ENCODE data around the gene UNC5B.

The UNC5B gene

GRCh38 chr10:71258046-71258445 is 45.7 kb downstream of the UNC5B start:
- Histone ChIP-seq H2BK12ac (ENCODE audit: low read length) (no peak overlapping the region), H2AK5ac (ENCODE audit: low read length) (no peak overlapping the region), H2BK120ac (ENCODE audit: insufficient read depth, low read length, poor library complexity) (no peak overlapping the region), H2AFZ (ENCODE audit: insufficient read depth, low read length, poor library complexity) (no peak overlapping the region), H4K8ac (ENCODE audit: low read depth, low read length) (no peak overlapping the region), H3K27me3 (ENCODE audit: insufficient read depth, low read length) (no peaks in the 10 kb centered on the region), H4K91ac (ENCODE audit: low read depth, low read length) (no peak overlapping the region), H3K79me2 (ENCODE audit: control insufficient read depth, insufficient read depth, low read length, poor library complexity) (peaks cover 12% of the 10 kb centered on the region), H3K14ac (ENCODE audit: low read length) (no peak overlapping the region), H3K36me3 (ENCODE audit: control insufficient read depth in 1 of 2, insufficient read depth in 2 of 2, low read length in 2 of 2) (peaks cover 20 to 25% of the 10 kb centered on the region in 2 experiments), H3K79me1 (ENCODE audit: low read length) (peaks cover 28% of the 10 kb centered on the region), H3K4me2 (ENCODE audit: low read length) (no peak overlapping the region), H2BK5ac (ENCODE audit: low read depth, low read length, poor library complexity) (no peak overlapping the region), H3K4ac (ENCODE audit: low read depth, low read length) (no peak overlapping the region), H3K18ac (ENCODE audit: low read length) (no peak overlapping the region), H3K4me3 (ENCODE audit: low read depth, low read length) (no peak overlapping the region), H3K9ac (ENCODE audit: low read length) (no peak overlapping the region), H3K27ac (ENCODE audit: low read depth, low read length) (no peak overlapping the region), H3K9me3 (ENCODE audit: insufficient read depth, low read depth, low read length) (peaks cover 2% of the 10 kb centered on the region), H3K23ac (ENCODE audit: low read length) (no peak overlapping the region), H4K12ac (ENCODE audit: low read depth, low read length) (no peak overlapping the region), H3K4me1 (ENCODE audit: control insufficient read depth in 1 of 2, insufficient read depth in 2 of 2, low read length in 2 of 2) (peaks cover 42 to 54% of the 10 kb centered on the region in 2 experiments)
- WGBS (ENCODE audit: extremely low coverage, insufficient coverage, insufficient read length), result no CpG with 5 or more reads among the region's 4 CpGs
- DNase-seq, result no peak

GRCh38 chr10:71258446-71259145 is 46.2 kb downstream of the UNC5B start:
- Histone ChIP-seq H4K8ac (ENCODE audit: low read depth, low read length) (no peak overlapping the region), H2BK120ac (ENCODE audit: insufficient read depth, low read length, poor library complexity) (no peak overlapping the region), H3K4me1 (ENCODE audit: control insufficient read depth in 1 of 2, insufficient read depth in 2 of 2, low read length in 2 of 2) (peaks cover 44 to 53% of the 10 kb centered on the region in 2 experiments), H4K91ac (ENCODE audit: low read depth, low read length) (no peak overlapping the region), H4K12ac (ENCODE audit: low read depth, low read length) (no peak overlapping the region), H3K14ac (ENCODE audit: low read length) (no peak overlapping the region), H3K4me2 (ENCODE audit: low read length) (no peak overlapping the region), H3K36me3 (ENCODE audit: control insufficient read depth in 1 of 2, insufficient read depth in 2 of 2, low read length in 2 of 2) (peaks cover 20 to 25% of the 10 kb centered on the region in 2 experiments), H3K79me2 (ENCODE audit: control insufficient read depth, insufficient read depth, low read length, poor library complexity) (peaks cover 12% of the 10 kb centered on the region), H2BK12ac (ENCODE audit: low read length) (no peak overlapping the region), H3K23ac (ENCODE audit: low read length) (no peak overlapping the region), H2AK5ac (ENCODE audit: low read length) (peak overlapping the region; percentile 58), H2AFZ (ENCODE audit: insufficient read depth, low read length, poor library complexity) (no peak overlapping the region), H2BK5ac (ENCODE audit: low read depth, low read length, poor library complexity) (no peak overlapping the region), H3K9me3 (ENCODE audit: insufficient read depth, low read depth, low read length) (no peaks in the 10 kb centered on the region), H3K4me3 (ENCODE audit: low read depth, low read length) (no peak overlapping the region), H3K4ac (ENCODE audit: low read depth, low read length) (peak overlapping the region; percentile 40), H3K18ac (ENCODE audit: low read length) (peak overlapping the region; percentile 59), H3K9ac (ENCODE audit: low read length) (no peak overlapping the region), H3K27ac (ENCODE audit: low read depth, low read length) (no peak overlapping the region), H3K27me3 (ENCODE audit: insufficient read depth, low read length) (no peaks in the 10 kb centered on the region), H3K79me1 (ENCODE audit: low read length) (peaks cover 29% of the 10 kb centered on the region)
- no peak for DNase-seq
- WGBS (ENCODE audit: extremely low coverage, insufficient coverage, insufficient read length), result no CpG with 5 or more reads among the region's 9 CpGs

DNA sequence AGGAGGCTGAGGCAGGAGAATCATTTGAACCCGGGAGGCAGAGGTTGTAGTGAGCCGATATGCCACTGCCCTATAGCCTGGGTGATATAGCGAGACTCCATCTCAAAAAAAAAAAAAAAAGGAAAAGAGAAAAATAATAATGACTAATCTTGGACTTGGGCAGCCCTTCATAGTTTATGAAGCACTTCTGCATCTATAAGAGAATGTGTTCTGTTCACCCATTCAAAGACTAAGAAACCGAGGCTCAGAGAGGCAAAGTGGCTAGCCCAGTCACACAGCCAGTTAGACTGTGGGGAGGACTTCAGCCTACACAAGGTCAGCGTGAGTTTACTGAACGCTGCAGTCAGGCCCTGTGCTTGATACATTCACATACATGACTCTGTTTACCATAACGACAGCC is 46.9 kb downstream of the UNC5B start:
- DNase-seq, result no peak
- peaks cover 29% of the 10 kb centered on the region for H3K79me1 ChIP-seq (ENCODE audit: low read length)
- H2BK5ac ChIP-seq (ENCODE audit: low read depth, low read length, poor library complexity), result no peak overlapping the region
- H2BK12ac ChIP-seq (ENCODE audit: low read length), result peak overlapping the region; percentile 72
- WGBS (ENCODE audit: extremely low coverage, insufficient coverage, insufficient read length), result no CpG with 5 or more reads among the region's 7 CpGs
- no peak overlapping the region for H3K27ac ChIP-seq (ENCODE audit: low read depth, low read length)
- no peaks in the 10 kb centered on the region for H3K9me3 ChIP-seq (ENCODE audit: insufficient read depth, low read depth, low read length)
- H3K4me2 ChIP-seq (ENCODE audit: low read length), result no peak overlapping the region
- H3K9ac ChIP-seq (ENCODE audit: low read length), result no peak overlapping the region
- peaks cover 20 to 25% of the 10 kb centered on the region in 2 experiments for H3K36me3 ChIP-seq (ENCODE audit: control insufficient read depth in 1 of 2, insufficient read depth in 2 of 2, low read length in 2 of 2)
- H2BK120ac ChIP-seq (ENCODE audit: insufficient read depth, low read length, poor library complexity), result peak overlapping the region; percentile 69
- H3K18ac ChIP-seq (ENCODE audit: low read length), result no peak overlapping the region
- peaks cover 12% of the 10 kb centered on the region for H3K79me2 ChIP-seq (ENCODE audit: control insufficient read depth, insufficient read depth, low read length, poor library complexity)
- H4K8ac ChIP-seq (ENCODE audit: low read depth, low read length), result no peak overlapping the region
- no peak overlapping the region for H3K4me3 ChIP-seq (ENCODE audit: low read depth, low read length)
- no peaks in the 10 kb centered on the region for H3K27me3 ChIP-seq (ENCODE audit: insufficient read depth, low read length)
- no peak overlapping the region for H2AK5ac ChIP-seq (ENCODE audit: low read length)
- no peak overlapping the region for H3K23ac ChIP-seq (ENCODE audit: low read length)
- no peak overlapping the region for H3K4ac ChIP-seq (ENCODE audit: low read depth, low read length)
- peak overlapping the region; percentile 16 for H4K91ac ChIP-seq (ENCODE audit: low read depth, low read length)
- no peak overlapping the region for H2AFZ ChIP-seq (ENCODE audit: insufficient read depth, low read length, poor library complexity)
- H4K12ac ChIP-seq (ENCODE audit: low read depth, low read length), result no peak overlapping the region
- no peak overlapping the region for H3K14ac ChIP-seq (ENCODE audit: low read length)
- H3K4me1 ChIP-seq (ENCODE audit: control insufficient read depth in 1 of 2, insufficient read depth in 2 of 2, low read length in 2 of 2), result peaks cover 44 to 57% of the 10 kb centered on the region in 2 experiments

DNA sequence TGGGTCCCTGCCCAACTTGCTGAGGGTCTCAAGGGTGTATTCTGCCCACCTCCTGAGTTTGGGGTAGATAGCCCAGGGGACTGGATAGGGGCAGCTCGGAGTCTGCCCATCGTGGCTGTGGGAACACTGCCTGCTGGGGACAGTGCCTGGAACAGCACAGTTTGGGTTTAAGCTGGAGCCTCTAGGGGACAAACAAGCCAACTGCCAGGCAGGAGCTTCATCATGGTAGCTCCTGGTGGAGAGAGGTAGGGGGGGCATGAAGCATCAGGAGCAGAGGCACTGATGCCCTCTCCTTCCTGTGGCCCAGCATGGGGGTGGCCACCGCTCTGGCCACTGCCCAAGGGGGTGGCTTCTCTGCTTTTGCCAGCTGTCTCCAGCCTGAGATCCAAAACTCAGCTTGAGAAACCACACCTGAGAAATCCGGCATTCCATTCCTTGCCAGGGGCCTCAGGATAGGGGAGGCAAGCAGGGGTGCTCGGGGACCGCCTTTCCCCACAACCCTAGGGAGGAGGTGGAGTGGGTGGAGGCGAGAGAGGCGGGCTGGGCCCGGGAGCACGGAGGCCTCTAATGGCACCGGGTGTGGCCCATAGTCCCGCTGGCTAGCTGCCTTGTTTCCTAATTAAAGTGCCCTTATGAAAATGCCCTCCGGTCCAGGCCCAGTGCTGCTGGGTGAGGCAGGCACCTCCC is 47.6 kb downstream of the UNC5B start:
- Histone ChIP-seq H3K79me1 (ENCODE audit: low read length) (peaks cover 29% of the 10 kb centered on the region), H4K12ac (ENCODE audit: low read depth, low read length) (no peak overlapping the region), H3K18ac (ENCODE audit: low read length) (peak overlapping the region; percentile 83), H3K14ac (ENCODE audit: low read length) (peak overlapping the region; percentile 73), H3K79me2 (ENCODE audit: control insufficient read depth, insufficient read depth, low read length, poor library complexity) (peaks cover 12% of the 10 kb centered on the region), H4K8ac (ENCODE audit: low read depth, low read length) (peak overlapping the region; percentile 50), H3K36me3 (ENCODE audit: control insufficient read depth in 1 of 2, insufficient read depth in 2 of 2, low read length in 2 of 2) (peaks cover 20 to 25% of the 10 kb centered on the region in 2 experiments), H3K4me2 (ENCODE audit: low read length) (no peak overlapping the region), H2AFZ (ENCODE audit: insufficient read depth, low read length, poor library complexity) (no peak overlapping the region), H2BK5ac (ENCODE audit: low read depth, low read length, poor library complexity) (peak overlapping the region; percentile 63), H3K4ac (ENCODE audit: low read depth, low read length) (peak overlapping the region; percentile 49), H3K4me3 (ENCODE audit: low read depth, low read length) (no peak overlapping the region), H2BK12ac (ENCODE audit: low read length) (peak overlapping the region; percentile 72), H3K9me3 (ENCODE audit: insufficient read depth, low read depth, low read length) (no peaks in the 10 kb centered on the region), H3K4me1 (ENCODE audit: control insufficient read depth in 1 of 2, insufficient read depth in 2 of 2, low read length in 2 of 2) (peaks cover 40 to 59% of the 10 kb centered on the region in 2 experiments), H2AK5ac (ENCODE audit: low read length) (peak overlapping the region; percentile 58), H4K91ac (ENCODE audit: low read depth, low read length) (peak overlapping the region; percentile 78), H2BK120ac (ENCODE audit: insufficient read depth, low read length, poor library complexity) (peak overlapping the region; percentile 69), H3K23ac (ENCODE audit: low read length) (no peak overlapping the region), H3K9ac (ENCODE audit: low read length) (no peak overlapping the region), H3K27me3 (ENCODE audit: insufficient read depth, low read length) (no peaks in the 10 kb centered on the region), H3K27ac (ENCODE audit: low read depth, low read length) (peak overlapping the region; percentile 36)
- DNase-seq, result no peak
- no CpG with 5 or more reads among the region's 13 CpGs for WGBS (ENCODE audit: extremely low coverage, insufficient coverage, insufficient read length)
